GM12891 (cell line): ENCODE measurements around the gene CITED2.

Experiments
- PAX5 ChIP-seq: IDR thresholded peaks from 2 replicates; pipeline ENCODE4 v1.6.1; 2011; ENCODE audit warnings: low read length, moderate library complexity, mild to moderate bottlenecking; ENCODE audit not compliant: insufficient read depth, severe bottlenecking
- POLR2A ChIP-seq: IDR thresholded peaks from 2 replicates; pipeline ENCODE4 v1.6.1; 2011; ENCODE audit warnings: low read depth, low read length, control low read depth
- POLR2AphosphoS5 ChIP-seq: IDR thresholded peaks from 2 replicates; pipeline ENCODE4 v1.6.1; 2011; ENCODE audit warnings: low read depth, low read length, control low read depth
- POU2F2 ChIP-seq: IDR thresholded peaks from 2 replicates; pipeline ENCODE4 v1.6.1; 2011; ENCODE audit warnings: low read depth, mild to moderate bottlenecking, control low read depth, low read length, moderate library complexity
- SPI1 ChIP-seq: IDR thresholded peaks from 2 replicates; pipeline ENCODE4 v1.6.1; 2011; ENCODE audit warnings: low read depth, low read length, control low read depth
- TAF1 ChIP-seq: IDR thresholded peaks from 2 replicates; pipeline ENCODE4 v1.6.1; 2011; ENCODE audit warnings: low read depth, low read length, control low read depth

DNA sequence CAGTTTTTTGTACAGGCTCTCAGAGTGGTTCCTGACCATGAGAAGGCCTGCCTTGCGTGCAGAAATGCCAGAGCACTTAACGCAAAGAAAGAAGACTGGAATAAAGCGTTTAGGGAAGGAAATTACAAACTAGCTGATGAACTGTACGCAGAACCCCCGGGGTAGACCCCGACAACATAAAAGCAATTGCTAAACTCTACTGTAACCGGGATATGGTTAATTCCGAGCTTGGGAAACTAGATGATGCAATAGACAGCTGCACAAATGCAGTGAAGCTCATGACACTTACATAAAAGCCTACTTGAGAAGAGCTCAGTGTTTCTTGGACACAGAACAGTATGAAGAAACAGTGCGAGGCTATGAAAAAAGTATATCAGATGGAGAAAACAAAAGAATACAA is 35.7 kb downstream of the CITED2 start:
- TF ChIP-seq TAF1 (no peak), POLR2A (no peak), POLR2AphosphoS5 (no peak), PAX5 (no peak), POU2F2 (no peak), SPI1 (no peak)
